Measurements from ENCODE around the gene CATSPERE.

GRCh38 chr1:244429818-244430217, 31.3 kb upstream of the CATSPERE start:
- TF ChIP-seq POLR2A (IDR thresholded peaks at IDR 0.05) (no peak), CTCF (IDR thresholded peaks at IDR 0.05) (no peak)

Measured in breast epithelium (tissue), 3 donors.